Brain pericyte (primary cell): ENCODE data around the gene SRGAP2B.
"Not testable (repeated sequence)": the region's sequence is repeated elsewhere in the genome, so short reads cannot be mapped to it uniquely, and the experiment has no call there.

ENCODE experiments used
- DNase-seq: peaks from one replicate; pipeline ENCODE4 v3.0.0-alpha.2; 2012; ENCODE audit warnings: low read depth, low spot score

The SRGAP2B gene

GRCh38 chr1:145082483-145083255 lies 12.5 kb downstream of the SRGAP2B start:
- not testable (repeated sequence) for DNase-seq

GRCh38 chr1:145080193-145080592 lies 14.9 kb downstream of the SRGAP2B start:
- DNase-seq, result not testable (repeated sequence)

GRCh38 chr1:145079737-145080136 lies 15.4 kb downstream of the SRGAP2B start:
- not testable (repeated sequence) for DNase-seq

- DNase-seq, result not testable (repeated sequence)
These were observed 16.2 kb downstream of the SRGAP2B start for GRCh38 chr1:145078787-145079370.

- DNase-seq, result not testable (repeated sequence)
These were observed 17.0 kb downstream of the SRGAP2B start for GRCh38 chr1:145077872-145078786.

- DNase-seq, result not testable (repeated sequence)
These were observed 18.3 kb downstream of the SRGAP2B start for GRCh38 chr1:145076877-145077276.

GRCh38 chr1:145074021-145074559 lies 21.0 kb downstream of the SRGAP2B start:
- not testable (repeated sequence) for DNase-seq

- not testable (repeated sequence) for DNase-seq
These were observed 23.6 kb downstream of the SRGAP2B start for GRCh38 chr1:145071569-145071968.

- not testable (repeated sequence) for DNase-seq
These were observed 28.6 kb downstream of the SRGAP2B start for GRCh38 chr1:145066486-145066885.

- not testable (repeated sequence) for DNase-seq
These were observed 29.8 kb downstream of the SRGAP2B start for GRCh38 chr1:145065194-145065826.

- not testable (repeated sequence) for DNase-seq
These were observed 31.0 kb downstream of the SRGAP2B start for GRCh38 chr1:145063941-145064648.

- not testable (repeated sequence) for DNase-seq
These were observed 31.8 kb downstream of the SRGAP2B start for GRCh38 chr1:145063285-145063684.

GRCh38 chr1:145058184-145058583 lies 36.9 kb downstream of the SRGAP2B start:
- DNase-seq, result not testable (repeated sequence)

GRCh38 chr1:145055217-145055760 lies 39.8 kb downstream of the SRGAP2B start:
- DNase-seq, result not testable (repeated sequence)

- not testable (repeated sequence) for DNase-seq
These were observed 41.7 kb downstream of the SRGAP2B start for GRCh38 chr1:145053428-145053827.

- DNase-seq, result not testable (repeated sequence)
These were observed 42.9 kb downstream of the SRGAP2B start for GRCh38 chr1:145052019-145052776.

- not testable (repeated sequence) for DNase-seq
These were observed 46.8 kb downstream of the SRGAP2B start for GRCh38 chr1:145048181-145048856.

- DNase-seq, result not testable (repeated sequence)
These were observed 47.6 kb downstream of the SRGAP2B start for GRCh38 chr1:145047553-145047952.
